ENCODE data around the gene KLC1. TPM values are rescaled to one million over a fixed set of nuclear protein-coding genes. Genes with fewer than 3 reads are reported as not detected.
A peak's percentile ranks its signal among the peaks of the same experiment; 100 is the strongest.

KLC1 gene
- total and polyA plus RNA-seq, 10 of the 15 experiments (the other 5 are each of a cell fraction or from before 2014, with no cell fraction given): 5.5 to 137 (median 76.1) TPM

GRCh38 chr14:103629503-103630121, 601 bp downstream of the KLC1 start:
- Histone ChIP-seq H3K79me2 (ENCODE audit: control insufficient read depth, insufficient read depth, low read length) (peaks cover 47% of the 10 kb centered on the region), H3K9me3 (replicated peaks; ENCODE audit: control insufficient read depth, insufficient read depth, low read length) (no peaks in the 10 kb centered on the region), H3K4me1 (ENCODE audit: control insufficient read depth, insufficient read depth, low read length) (peaks cover 23% of the 10 kb centered on the region), H3K27me3 (replicated peaks in 1 of 2; ENCODE audit: control insufficient read depth in 2 of 2, insufficient read depth in 2 of 2, low read length in 1 of 2) (no peaks in the 10 kb centered on the region), H2AFZ (ENCODE audit: control insufficient read depth, low read depth, low read length) (peak overlapping the region; percentile 92), H3K4me2 (ENCODE audit: control insufficient read depth, insufficient read depth) (peak overlapping the region; percentile 92), H4K20me1 (ENCODE audit: control insufficient read depth, insufficient read depth) (peaks cover 4% of the 10 kb centered on the region; the same call in 1 of the 2 replicates), H3K27ac (ENCODE audit: control insufficient read depth, insufficient read depth) (peak overlapping the region; percentile 60), H3K4me3 (peak overlapping the region; percentile 96), H3K9ac (ENCODE audit: control insufficient read depth, insufficient read depth, low read length) (peak overlapping the region; percentile 90), H3K36me3 (ENCODE audit: control insufficient read depth in 2 of 2, insufficient read depth in 2 of 2, low read length in 1 of 2) (peaks cover 0 to 4% of the 10 kb centered on the region in 2 experiments; a peak in 2 of 4 replicates)
- ChIA-PET CTCF (no interaction called here), POLR2A (interaction anchor here (0.6 to 2.1 kb wide), 5 partner anchors 10 to 1411 kb away, joined by 3 to 5 read pairs (median 4); partner anchors contain the start of gene XRCC3), SMC1A (ENCODE audit: uncharacterized antibody, unreplicated experiment) (interaction anchor here (1.5 kb wide), 1 partner anchor 62 kb away, joined by 3 read pairs; no protein-coding TSS in a partner anchor), RAD21 (ENCODE audit: unreplicated experiment) (interaction anchor here (1.3 kb wide), 1 partner anchor 50 kb away, joined by 3 read pairs; no protein-coding TSS in a partner anchor)
- in situ Hi-C loops (cut with MboI): no loop called here
- FAIRE-seq: no peak
- intact Hi-C loops (cut with micrococcal nuclease; ENCODE audit: unreplicated experiment): loop anchor here (5.0 kb wide), 1 partner anchor 67 kb away; the partner anchor contains the start of genes BAG5 and COA8
- peak; percentile 60 for ATAC-seq
- BruUV-seq (replicated peaks): no TSS peak
- no peak for DNase-seq (ENCODE audit: low read depth, low spot score)
- WGBS (ENCODE audit: insufficient coverage, insufficient replicate concordance, low lambda C conversion rate, missing lambda C conversion rate): 3% methylated on average over 32 of the region's 71 CpGs
- 0 out of 2 replicates have a peak, but pooled peaks have one; percentile 11 for TF ChIP-seq HCFC1 (IDR thresholded peaks at IDR 0.05; ENCODE audit: low read length)
- TF ChIP-seq IKZF2 (IDR thresholded peaks at IDR 0.05): no peak
- TF ChIP-seq, protein P1, sequence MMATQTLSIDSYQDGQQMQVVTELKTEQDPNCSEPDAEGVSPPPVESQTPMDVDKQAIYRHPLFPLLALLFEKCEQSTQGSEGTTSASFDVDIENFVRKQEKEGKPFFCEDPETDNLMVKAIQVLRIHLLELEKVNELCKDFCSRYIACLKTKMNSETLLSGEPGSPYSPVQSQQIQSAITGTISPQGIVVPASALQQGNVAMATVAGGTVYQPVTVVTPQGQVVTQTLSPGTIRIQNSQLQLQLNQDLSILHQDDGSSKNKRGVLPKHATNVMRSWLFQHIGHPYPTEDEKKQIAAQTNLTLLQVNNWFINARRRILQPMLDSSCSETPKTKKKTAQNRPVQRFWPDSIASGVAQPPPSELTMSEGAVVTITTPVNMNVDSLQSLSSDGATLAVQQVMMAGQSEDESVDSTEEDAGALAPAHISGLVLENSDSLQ (IDR thresholded peaks at IDR 0.05): peak; percentile 84
- peak in 1 of 2 experiments; percentile 77; a peak in 1 of 3 replicates for TF ChIP-seq EGR1 (IDR thresholded peaks at IDR 0.05; ENCODE audit: borderline replicate concordance in 1 of 2, low read depth in 2 of 2, low read length in 2 of 2)
- TF ChIP-seq ATF7 (IDR thresholded peaks at IDR 0.05; ENCODE audit: low read depth): no peak
- TF ChIP-seq POLR2A (IDR thresholded peaks at IDR 0.05; ENCODE audit: low read depth, low read length): no peak
- TF ChIP-seq POLR2AphosphoS5 (IDR thresholded peaks at IDR 0.05; ENCODE audit: low read length): 0 out of 2 replicates have a peak, but pooled peaks have one; percentile 24
- TF ChIP-seq NR2F1 (conservative IDR thresholded peaks at IDR 0.05): peak; percentile 26; the same call in 1 of the 2 replicates
- 0 out of 2 replicates have a peak, but pooled peaks have one; percentile 25 for TF ChIP-seq SIN3A (IDR thresholded peaks at IDR 0.05; ENCODE audit: low read depth, low read length)
- TF ChIP-seq NKRF (conservative IDR thresholded peaks at IDR 0.05): peak; percentile 19
- TF ChIP-seq PML (IDR thresholded peaks at IDR 0.05; ENCODE audit: low read length): no peak
- TF ChIP-seq PAX8 (IDR thresholded peaks at IDR 0.05): no peak
- TF ChIP-seq NFIC (IDR thresholded peaks at IDR 0.05; ENCODE audit: low read depth, low read length): no peak
- TF ChIP-seq SREBF1 (IDR thresholded peaks at IDR 0.05; ENCODE audit: low read length): no peak
- no peak for TF ChIP-seq CBX5 (IDR thresholded peaks at IDR 0.05; ENCODE audit: low read depth)
- TF ChIP-seq YY1 (IDR thresholded peaks at IDR 0.05; ENCODE audit: low read depth, low read length): no peak
- no peak for TF ChIP-seq SPI1 (IDR thresholded peaks at IDR 0.05; ENCODE audit: borderline replicate concordance, insufficient read depth, low read depth, low read length)
- TF ChIP-seq HDAC6 (IDR thresholded peaks at IDR 0.05; ENCODE audit: unreplicated experiment): no peak
- TF ChIP-seq USF2 (IDR thresholded peaks at IDR 0.05; ENCODE audit: borderline replicate concordance, low read depth, low read length): no peak
- no peak for TF ChIP-seq RFX5 (IDR thresholded peaks at IDR 0.05; ENCODE audit: low read depth, low read length)
- TF ChIP-seq BACH1 (IDR thresholded peaks at IDR 0.05; ENCODE audit: borderline replicate concordance): no peak
- TF ChIP-seq ATF3 (IDR thresholded peaks at IDR 0.05; ENCODE audit: borderline replicate concordance, extremely low read depth, low read depth, low read length): no peak

All from GM12878 (cell line).